GM13976 (cell line): ENCODE data around the gene GOLGA5.

Source experiments
- DNase-seq: peaks from one replicate; pipeline ENCODE4 v3.0.0; 2012; ENCODE audit warnings: low spot score
- in situ Hi-C: fragments of 300-500 bp; cut with MboI; formaldehyde crosslinking; loops from one replicate; pipeline ENCODE4 v1.12.0; 2022; ENCODE audit warnings: low sequenced_read_pairs, mixed read lengths, inconsistent platforms; ENCODE audit not compliant: unreplicated experiment
- TF ChIP-seq, protein P1 (sequence below): IDR thresholded peaks from 2 replicates; pipeline ENCODE4 v1.5.1; 2012; ENCODE audit warnings: borderline replicate concordance, mild to moderate bottlenecking; ENCODE audit not compliant: insufficient read depth; ENCODE audit errors: extremely low read depth, missing control alignments, control extremely low read depth

Gene GOLGA5

GRCh38 chr14:92780444-92781232 is 13.5 kb upstream of the GOLGA5 start:
- TF ChIP-seq, protein P1, sequence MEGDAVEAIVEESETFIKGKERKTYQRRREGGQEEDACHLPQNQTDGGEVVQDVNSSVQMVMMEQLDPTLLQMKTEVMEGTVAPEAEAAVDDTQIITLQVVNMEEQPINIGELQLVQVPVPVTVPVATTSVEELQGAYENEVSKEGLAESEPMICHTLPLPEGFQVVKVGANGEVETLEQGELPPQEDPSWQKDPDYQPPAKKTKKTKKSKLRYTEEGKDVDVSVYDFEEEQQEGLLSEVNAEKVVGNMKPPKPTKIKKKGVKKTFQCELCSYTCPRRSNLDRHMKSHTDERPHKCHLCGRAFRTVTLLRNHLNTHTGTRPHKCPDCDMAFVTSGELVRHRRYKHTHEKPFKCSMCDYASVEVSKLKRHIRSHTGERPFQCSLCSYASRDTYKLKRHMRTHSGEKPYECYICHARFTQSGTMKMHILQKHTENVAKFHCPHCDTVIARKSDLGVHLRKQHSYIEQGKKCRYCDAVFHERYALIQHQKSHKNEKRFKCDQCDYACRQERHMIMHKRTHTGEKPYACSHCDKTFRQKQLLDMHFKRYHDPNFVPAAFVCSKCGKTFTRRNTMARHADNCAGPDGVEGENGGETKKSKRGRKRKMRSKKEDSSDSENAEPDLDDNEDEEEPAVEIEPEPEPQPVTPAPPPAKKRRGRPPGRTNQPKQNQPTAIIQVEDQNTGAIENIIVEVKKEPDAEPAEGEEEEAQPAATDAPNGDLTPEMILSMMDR, result no peak
- in situ Hi-C loops, result loop anchor here (5.0 to 25.0 kb wide), 2 partner anchors 63 to 193 kb away; no protein-coding TSS in a partner anchor
- DNase-seq, result no peak

DNA sequence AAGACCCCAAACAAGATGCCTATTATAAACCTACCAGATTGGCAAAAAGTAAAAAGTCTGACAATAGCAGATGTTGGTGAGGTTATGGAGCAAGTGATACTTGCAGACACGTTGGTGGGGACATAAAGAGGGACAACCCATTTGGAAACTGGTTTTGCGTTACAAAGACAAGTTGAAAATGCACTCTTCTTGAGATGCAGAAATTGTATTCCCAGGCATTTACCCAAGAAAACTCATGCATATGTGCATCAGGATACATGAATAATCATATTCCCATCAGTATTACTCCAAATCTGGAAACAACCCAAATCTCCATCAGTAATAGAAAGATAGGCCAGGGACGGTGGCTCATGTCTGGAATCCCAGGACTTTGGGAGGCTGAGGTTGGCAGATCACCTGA is 12.8 kb upstream of the GOLGA5 start:
- DNase-seq, result no peak
- TF ChIP-seq, protein P1, result no peak
- in situ Hi-C loops, result loop anchor here (5.0 to 25.0 kb wide), 2 partner anchors 64 to 194 kb away; no protein-coding TSS in a partner anchor

DNA sequence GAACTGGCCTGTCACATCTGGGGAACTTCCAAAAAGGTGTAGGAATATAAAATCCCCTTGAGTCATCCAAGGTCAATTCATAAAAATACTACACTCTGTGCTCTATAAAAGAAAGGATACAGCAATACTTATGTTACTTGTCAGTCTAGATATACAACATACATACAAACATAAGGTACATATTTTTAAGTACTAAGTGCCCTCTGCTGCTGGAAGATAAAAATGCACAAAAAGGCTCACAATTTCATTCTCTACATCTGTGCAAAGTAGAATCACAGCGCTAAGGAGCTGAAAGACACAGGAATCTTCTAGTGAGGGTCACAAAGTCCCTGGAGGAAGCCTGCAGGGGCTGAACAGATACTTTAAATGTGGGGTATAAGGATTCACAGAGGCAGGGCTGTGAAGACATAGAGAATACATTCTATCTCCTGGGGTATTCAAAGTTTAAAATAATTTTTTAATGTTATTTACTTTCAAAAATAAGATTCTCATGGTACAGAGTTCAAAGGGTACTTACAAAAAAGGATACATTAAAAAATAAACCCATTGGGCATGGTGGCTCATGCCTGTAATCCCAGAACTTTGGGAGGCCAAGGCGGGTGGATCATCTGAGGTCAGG is 10.2 kb upstream of the GOLGA5 start:
- peak; percentile 60 for DNase-seq
- TF ChIP-seq, protein P1, result peak; percentile 46
- in situ Hi-C loops, result loop anchor here (5.0 to 25.0 kb wide), 2 partner anchors 67 to 197 kb away; no protein-coding TSS in a partner anchor

DNA sequence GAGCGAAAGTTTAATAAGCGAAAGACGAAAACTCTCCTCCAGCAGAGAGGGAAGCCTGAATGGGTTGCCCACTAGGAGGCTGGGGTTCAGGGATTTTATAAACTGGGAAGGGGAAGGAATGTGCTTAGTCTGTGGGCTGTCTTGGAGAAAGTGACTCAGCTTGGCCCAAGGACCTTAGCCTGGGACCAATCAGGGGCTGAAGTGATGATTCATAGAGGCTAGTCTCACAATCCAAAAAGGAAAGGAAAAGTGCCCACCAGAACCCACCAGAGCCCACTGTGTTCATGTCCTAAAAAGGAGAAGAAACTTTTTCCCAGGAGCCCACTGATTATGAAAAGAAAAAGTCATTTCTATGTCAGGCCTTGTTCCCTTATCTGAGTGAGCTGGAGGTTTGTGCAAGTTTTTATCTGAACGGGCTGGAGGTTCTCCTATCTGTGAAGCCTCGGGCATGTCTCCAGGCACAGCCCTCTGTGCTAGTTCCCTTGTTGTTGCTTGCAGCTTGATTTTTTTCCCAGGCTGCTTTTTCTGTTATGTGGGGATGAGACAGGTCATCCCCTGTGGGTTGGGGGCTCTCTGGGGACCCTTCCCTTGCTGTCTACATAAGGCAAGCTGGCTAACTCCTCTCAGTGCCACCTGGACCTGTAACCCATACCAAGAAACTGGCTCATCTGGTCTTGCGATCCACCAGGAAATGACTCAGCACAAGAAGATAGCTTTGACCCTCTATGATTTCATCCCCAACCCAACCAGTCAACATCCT is 8.3 kb upstream of the GOLGA5 start:
- TF ChIP-seq, protein P1, result no peak
- in situ Hi-C loops, result loop anchor here (25.0 kb wide), 1 partner anchor 199 kb away; no protein-coding TSS in a partner anchor
- DNase-seq, result no peak

GRCh38 chr14:92786427-92786756 is 7.7 kb upstream of the GOLGA5 start:
- TF ChIP-seq, protein P1, result no peak
- in situ Hi-C loops, result loop anchor here (25.0 kb wide), 1 partner anchor 199 kb away; no protein-coding TSS in a partner anchor
- DNase-seq, result no peak

DNA sequence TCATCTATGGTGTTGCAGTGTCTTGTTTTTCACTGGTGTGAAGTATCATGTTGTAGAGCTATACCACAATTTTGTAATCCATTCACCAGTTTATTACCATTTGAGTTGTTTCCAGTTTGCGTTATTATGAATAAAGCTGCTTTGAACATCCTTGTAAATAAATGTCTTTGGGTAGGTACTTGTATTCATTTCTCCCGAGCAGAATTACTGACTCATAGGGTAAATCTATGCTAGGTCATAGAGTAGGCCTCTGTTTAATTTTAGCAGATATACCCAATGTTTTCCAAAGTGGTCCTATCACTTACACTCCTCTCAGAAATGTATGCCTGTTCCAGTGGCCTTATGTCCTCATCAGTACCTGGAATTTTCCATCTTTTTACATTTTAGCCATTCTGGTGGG is 6.6 kb upstream of the GOLGA5 start:
- TF ChIP-seq, protein P1, result no peak
- no peak for DNase-seq
- in situ Hi-C loops, result loop anchor here (25.0 kb wide), 1 partner anchor 200 kb away; no protein-coding TSS in a partner anchor
